HG02885 (cell line): ENCODE results near the gene UGDH.
"Not testable (repeated sequence)": the region's sequence is repeated elsewhere in the genome, so short reads cannot be mapped to it uniquely, and the experiment has no call there.

Experiments used
- ATAC-seq: cut with Tn5 transposase; IDR thresholded peaks from one replicate; pipeline ENCODE4 v1.9.1; 2021; ENCODE audit warnings: mild to moderate bottlenecking; ENCODE audit not compliant: unreplicated experiment, poor library complexity

Gene UGDH

GRCh38 chr4:39530682-39531081 lies 3.4 kb upstream of the UGDH start:
- ATAC-seq, result no peak

DNA sequence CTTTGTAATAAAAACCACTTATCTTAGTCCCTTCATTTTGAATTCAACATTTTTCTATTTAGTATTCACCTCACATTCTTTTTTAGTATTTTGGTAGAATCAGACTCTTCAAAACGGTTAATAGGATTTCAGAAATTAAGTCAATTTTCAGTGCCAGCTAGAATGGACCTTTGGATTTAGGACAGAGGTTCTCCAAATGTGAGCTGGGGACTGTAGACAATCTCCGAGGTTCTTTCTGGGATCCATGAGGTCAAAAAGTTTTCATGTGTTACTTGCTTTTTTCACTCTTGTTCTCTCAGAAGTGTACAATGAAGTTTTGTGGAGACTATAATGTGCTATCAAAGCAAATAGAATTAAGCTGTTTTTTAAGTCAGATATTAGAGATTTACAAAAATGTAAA lies 2.3 kb upstream of the UGDH start:
- no peak for ATAC-seq

DNA sequence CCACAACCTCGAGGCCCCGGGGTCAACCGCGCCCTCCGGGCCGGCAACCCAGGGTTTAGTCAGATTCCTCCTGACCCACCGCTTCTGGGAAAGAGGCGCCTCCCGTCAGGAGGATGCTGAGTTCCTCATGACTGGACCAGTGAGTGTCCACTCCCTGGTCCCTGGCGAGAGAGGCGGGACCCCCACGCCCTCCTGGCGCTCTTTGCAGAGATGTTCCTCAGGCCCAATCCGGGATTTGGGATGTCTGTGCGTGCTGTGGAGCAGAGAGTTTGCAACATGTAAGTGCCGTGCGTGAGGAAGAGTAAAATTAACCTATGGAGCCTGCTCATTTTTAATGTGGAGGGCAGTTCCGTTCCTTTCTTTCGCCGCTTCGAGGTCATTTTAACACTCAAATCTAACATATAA lies 824 bp upstream of the UGDH start:
- ATAC-seq, result no peak

- peak; percentile 24 for ATAC-seq
Measured at GRCh38 chr4:39526765-39527295, 409 bp downstream of the UGDH start.

GRCh38 chr4:39525822-39526690 lies 1.2 kb downstream of the UGDH start:
- ATAC-seq, result no peak

- no peak for ATAC-seq
Measured at GRCh38 chr4:39524161-39524957, 2.9 kb downstream of the UGDH start.

GRCh38 chr4:39522068-39522467 lies 5.2 kb downstream of the UGDH start:
- no peak for ATAC-seq

GRCh38 chr4:39521253-39521919 lies 5.9 kb downstream of the UGDH start:
- ATAC-seq, result no peak

DNA sequence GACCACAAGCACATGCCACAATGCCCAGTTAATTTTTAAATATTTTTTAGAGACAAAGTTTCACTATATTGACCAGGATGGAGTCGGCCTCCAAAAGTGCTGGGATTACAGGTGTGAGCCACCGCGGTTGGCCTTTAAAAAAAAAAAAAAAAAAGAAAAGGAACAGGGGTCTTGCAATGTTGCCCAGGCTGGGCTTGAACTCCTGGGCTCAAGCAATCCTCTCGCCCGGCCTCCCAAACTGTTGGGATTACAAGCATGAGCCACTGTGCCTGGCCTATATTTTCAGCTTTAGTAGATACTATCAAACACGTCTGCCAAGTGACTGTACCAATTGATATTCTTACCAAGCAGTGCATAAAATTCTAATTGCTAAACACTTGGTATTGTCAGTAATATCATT lies 8.8 kb downstream of the UGDH start:
- ATAC-seq, result no peak

DNA sequence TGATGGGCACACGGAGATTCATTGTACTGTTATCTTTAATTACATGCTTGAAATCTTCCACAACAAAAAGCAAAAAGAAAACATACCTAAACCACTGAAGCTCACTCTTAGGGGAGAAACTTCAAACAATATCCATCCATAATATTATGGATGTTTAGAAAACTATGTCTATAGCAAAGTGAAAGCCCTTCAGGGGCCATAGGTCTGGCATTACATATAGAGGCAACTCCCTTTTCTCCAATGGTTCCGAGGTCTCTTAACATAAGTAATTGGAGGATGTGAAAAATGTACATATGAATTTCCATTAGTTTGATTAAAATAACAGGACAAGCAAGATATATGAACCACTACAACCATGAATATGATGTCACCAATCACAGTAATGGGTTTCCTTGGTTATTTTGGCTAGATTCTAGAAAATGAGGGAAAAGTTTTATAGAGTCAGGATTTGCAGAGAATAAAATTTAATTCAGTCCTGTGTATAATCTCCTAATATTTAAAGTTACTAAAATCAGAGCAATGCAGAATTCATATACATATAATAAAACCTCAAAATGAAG lies 10.8 kb downstream of the UGDH start:
- no peak for ATAC-seq

- ATAC-seq, result not testable (repeated sequence)
Measured at GRCh38 chr4:39515669-39516401, 11.4 kb downstream of the UGDH start.

DNA sequence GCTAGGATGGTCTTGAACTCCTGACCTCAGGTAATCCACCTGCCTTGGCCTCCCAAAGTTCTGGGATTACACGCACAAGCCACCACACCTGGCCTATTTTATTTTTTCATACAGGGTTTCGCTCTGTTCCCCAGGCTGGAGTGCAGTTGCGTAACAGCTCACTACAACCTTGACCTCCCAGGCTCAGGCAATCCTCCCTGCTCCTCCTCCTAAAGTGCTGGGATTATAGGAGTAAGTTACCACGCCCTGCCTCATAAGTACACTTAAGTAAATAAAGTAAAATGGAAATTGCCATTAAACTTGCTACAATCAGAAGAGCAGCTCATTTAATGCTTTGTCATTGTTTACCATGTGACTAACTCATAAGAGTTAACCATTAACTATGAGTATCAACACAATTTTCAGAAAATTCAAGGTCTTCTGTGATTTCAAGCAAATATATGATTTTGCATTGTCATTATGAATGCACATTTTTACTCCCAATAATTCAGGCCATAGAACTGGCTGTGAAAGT lies 12.3 kb downstream of the UGDH start:
- ATAC-seq, result no peak

- ATAC-seq, result not testable (repeated sequence)
Measured at GRCh38 chr4:39514266-39514665, 13.0 kb downstream of the UGDH start.

GRCh38 chr4:39510348-39510929 lies 16.8 kb downstream of the UGDH start:
- ATAC-seq, result no peak

- ATAC-seq, result no peak
Measured at GRCh38 chr4:39505581-39505980, 21.7 kb downstream of the UGDH start.

- ATAC-seq, result no peak
Measured at GRCh38 chr4:39504538-39504937, 22.7 kb downstream of the UGDH start.

GRCh38 chr4:39502664-39503035 lies 24.6 kb downstream of the UGDH start:
- not testable (repeated sequence) for ATAC-seq

DNA sequence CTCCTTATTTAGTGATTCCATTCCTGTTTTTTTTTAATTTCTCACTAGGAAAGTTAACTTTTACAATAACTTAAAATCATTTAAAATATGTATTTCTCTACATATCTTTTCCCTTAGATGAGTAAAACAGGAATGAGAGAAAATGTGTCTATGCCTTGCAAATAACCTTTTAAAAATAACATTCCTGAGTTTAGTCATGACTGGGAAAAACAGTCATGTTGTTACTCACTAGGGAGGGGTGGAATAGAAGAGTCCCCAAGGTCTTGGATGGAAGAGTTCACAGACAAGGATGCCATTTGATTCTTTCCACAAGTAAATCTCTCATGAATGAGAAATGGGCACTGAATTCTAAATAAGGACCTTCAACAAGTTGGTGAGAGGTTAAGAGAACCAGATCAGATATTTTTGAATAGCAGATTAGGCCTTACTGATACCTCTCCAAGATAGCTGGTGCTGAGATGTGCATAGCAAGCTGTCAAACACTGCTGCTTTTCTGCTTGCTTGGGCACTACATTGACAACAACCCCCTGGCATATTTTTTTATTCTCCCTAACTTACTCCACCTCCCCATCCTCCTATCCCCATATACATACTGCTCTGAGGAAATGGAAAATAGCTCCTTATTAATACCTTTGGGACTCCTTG lies 25.1 kb downstream of the UGDH start:
- ATAC-seq, result no peak

GRCh38 chr4:39498727-39499020 lies 28.6 kb downstream of the UGDH start:
- no peak for ATAC-seq
